Fibroblast of pulmonary artery (primary cell): ENCODE results near the gene GRAP2.

Experiments
- DNase-seq: peaks from one replicate; pipeline ENCODE4 v3.0.0-alpha.2; 2010; ENCODE audit warnings: low read depth
- H3K4me3 ChIP-seq: replicated peaks from 2 replicates; pipeline ENCODE4 v1.5.1; 2011; ENCODE audit warnings: low read depth, mild to moderate bottlenecking, control low read depth, low read length, moderate library complexity
- TF ChIP-seq, protein P1 (sequence below): IDR thresholded peaks from 2 replicates; pipeline ENCODE4 v1.5.1; 2011; ENCODE audit warnings: mild to moderate bottlenecking, control low read depth, low read length, inconsistent platforms; ENCODE audit errors: missing control alignments

GRAP2 gene

DNA sequence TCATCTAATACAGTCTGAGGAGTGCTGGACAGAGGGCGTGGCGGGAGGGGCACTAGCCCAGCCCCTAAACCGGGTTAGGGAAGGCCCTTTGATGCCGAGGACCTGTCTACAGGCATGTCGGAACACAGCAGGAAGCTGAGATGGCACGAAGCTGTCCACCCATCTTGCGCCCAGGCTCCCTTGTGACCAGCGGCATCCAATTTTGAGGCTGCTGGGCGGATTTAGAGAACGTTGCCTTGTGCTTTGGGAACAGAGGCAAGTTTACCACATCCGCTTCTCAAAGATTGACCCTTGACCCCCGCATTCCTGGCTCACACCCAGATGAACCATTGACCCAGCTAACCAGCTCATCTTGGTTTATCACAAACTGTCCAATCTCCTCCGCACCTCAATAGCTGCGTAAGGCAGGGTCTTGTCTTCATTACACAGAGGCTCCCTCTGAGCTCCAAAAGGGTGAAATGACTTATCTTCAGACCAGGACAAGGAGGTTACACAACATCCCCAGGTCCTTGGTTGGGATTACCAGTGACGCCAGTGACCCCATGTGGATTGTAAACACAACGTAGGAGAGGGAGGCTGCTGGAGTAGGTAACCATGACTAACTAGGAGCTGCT is 98.4 kb downstream of the GRAP2 start:
- DNase-seq = peak; percentile 57
- TF ChIP-seq, protein P1, sequence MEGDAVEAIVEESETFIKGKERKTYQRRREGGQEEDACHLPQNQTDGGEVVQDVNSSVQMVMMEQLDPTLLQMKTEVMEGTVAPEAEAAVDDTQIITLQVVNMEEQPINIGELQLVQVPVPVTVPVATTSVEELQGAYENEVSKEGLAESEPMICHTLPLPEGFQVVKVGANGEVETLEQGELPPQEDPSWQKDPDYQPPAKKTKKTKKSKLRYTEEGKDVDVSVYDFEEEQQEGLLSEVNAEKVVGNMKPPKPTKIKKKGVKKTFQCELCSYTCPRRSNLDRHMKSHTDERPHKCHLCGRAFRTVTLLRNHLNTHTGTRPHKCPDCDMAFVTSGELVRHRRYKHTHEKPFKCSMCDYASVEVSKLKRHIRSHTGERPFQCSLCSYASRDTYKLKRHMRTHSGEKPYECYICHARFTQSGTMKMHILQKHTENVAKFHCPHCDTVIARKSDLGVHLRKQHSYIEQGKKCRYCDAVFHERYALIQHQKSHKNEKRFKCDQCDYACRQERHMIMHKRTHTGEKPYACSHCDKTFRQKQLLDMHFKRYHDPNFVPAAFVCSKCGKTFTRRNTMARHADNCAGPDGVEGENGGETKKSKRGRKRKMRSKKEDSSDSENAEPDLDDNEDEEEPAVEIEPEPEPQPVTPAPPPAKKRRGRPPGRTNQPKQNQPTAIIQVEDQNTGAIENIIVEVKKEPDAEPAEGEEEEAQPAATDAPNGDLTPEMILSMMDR = no peak

DNA sequence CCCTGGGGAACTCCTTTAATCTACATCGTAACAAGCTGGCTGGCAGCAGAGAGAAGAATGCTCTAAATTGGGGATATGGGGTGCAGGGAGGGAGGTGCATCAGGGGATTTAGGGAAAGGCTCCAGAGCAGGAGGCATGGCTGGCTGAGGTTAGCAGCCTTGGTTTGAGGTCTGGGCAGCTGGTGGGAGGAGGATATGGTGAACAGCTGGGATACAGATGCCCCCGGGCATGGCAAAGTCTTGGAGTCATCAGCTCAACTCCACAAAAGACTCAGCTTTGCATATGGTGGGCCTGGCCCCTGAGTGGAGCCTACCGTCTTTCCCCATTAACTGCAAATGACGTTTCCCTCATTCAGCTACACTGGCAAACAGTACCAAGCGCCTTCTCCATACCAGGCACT is 99.3 kb downstream of the GRAP2 start:
- H3K4me3 ChIP-seq = no peak overlapping the region
- no peak for DNase-seq
- TF ChIP-seq, protein P1 = no peak

More for the DNA sequence above, 98.4 kb downstream of the GRAP2 start:
- H3K4me3 ChIP-seq = no peak overlapping the region

DNA sequence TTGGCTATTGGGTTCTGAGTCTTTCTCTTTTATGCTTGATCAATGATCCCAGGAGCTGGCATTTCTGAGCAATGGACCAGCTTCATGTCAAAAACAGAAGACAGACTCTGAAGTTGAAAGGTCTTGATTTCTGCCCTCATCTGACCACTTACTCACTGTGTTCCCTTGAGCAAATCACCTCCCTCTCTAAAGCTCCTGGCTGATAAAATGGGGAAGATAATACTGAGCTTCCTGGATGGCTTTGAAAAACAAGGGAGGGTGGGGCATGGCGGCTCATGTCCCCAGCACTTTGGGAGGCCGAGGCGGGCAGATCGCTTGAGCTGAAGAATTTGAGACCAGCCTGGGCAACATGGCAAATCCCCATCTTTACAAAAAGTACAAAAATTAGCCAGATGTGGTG is 100.2 kb downstream of the GRAP2 start:
- no peak overlapping the region for H3K4me3 ChIP-seq
- TF ChIP-seq, protein P1 = no peak
- DNase-seq = no peak

DNA sequence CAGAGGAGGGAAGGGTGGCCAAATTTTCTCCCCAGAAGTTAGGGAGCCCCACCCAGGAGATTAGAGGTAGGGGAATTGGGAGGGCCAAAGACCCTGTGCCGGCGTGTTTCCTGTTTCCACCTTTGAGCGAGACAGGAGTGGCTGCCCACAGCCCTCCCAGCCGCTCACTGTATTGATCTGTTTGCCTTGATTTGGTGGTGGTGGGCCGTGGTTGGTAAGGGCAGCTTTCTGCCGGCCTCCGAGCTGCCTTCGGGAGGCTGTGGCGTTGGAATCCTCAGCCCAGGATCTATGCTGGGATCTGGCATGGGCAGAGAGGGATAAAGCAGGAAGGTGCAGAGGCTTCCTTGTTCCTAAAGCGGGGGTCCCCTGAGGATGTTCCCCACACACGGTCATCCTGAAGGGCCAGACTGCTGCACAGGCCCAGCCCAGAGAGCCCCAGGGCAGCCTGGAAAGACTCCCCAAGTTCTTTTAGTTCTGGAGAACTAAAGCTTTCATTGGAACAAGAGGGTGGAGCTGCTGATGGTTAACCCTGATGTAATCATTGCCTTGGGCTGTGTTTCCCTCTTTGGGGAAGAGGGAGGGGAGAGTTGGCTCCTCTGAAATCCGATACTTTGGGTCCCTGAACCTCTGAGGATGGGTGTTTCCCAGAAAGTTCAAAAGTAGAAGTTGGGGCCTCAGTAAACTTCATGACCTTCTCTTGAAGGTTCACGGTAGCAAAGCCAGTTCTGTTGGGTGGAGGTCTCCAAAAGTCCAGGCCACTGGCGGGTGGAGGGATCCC is 101.1 kb downstream of the GRAP2 start:
- H3K4me3 ChIP-seq = no peak overlapping the region
- no peak for DNase-seq
- TF ChIP-seq, protein P1 = no peak

DNA sequence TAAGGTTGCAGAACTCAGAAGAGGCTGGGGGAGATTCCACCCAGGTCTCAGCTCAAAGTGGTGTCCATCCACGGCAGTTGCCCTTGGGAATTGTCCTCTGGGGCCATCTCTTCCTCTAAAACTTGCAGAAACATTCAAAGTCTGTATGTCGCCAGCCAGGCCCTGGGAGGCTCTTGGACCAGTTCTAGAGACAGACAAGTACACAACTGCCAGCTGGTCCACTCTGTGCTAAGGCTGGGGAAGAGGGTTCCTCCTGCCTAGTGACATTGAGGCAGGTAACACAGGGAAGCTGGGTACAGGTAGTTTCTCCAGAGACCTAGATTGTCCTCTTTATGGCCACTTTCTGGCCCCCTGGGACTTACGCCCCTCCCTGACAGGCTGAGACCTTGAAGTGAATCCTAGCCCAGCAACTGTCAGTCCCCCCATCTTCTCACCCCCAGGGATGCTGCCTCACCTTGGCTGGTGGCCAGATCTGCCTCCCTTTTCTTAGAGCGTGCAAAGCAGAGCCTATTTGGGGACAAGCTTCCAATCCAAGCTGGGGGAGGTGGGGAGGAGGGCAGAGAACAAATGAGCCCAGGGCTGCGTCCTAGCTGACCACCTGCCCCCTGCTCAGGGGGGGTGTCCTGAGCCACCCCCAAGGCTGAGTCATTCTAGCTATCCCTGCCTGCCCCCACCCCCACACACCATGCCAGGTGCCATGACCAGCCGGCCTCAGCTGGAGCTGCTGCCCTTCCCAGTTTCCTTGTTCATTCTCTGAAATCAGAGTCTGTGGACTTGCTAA is 102.2 kb downstream of the GRAP2 start:
- no peak for DNase-seq
- H3K4me3 ChIP-seq = no peak overlapping the region
- TF ChIP-seq, protein P1 = no peak

DNA sequence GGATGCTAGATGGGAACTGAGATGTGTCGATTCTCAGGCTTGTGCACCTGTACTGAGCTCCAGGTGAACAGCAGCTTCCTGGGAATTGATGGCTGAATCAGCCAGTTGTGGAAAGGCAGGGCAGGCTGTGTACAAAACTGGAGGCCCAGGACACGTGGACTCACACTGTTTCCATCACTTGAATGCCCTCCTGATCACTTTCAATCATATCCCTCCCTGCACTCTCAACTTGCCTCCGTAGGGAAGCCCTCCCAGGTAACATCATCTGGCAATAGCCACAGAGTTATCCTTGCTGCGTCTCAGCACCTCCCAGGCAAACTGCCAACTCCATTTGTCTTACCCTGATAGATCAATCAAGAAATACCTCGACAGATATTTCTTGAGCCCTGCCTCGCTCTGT is 104.0 kb downstream of the GRAP2 start:
- DNase-seq = no peak
- TF ChIP-seq, protein P1 = no peak
- H3K4me3 ChIP-seq = no peak overlapping the region
